ENCODE results near the gene NDUFA5.

NDUFA5 gene

DNA sequence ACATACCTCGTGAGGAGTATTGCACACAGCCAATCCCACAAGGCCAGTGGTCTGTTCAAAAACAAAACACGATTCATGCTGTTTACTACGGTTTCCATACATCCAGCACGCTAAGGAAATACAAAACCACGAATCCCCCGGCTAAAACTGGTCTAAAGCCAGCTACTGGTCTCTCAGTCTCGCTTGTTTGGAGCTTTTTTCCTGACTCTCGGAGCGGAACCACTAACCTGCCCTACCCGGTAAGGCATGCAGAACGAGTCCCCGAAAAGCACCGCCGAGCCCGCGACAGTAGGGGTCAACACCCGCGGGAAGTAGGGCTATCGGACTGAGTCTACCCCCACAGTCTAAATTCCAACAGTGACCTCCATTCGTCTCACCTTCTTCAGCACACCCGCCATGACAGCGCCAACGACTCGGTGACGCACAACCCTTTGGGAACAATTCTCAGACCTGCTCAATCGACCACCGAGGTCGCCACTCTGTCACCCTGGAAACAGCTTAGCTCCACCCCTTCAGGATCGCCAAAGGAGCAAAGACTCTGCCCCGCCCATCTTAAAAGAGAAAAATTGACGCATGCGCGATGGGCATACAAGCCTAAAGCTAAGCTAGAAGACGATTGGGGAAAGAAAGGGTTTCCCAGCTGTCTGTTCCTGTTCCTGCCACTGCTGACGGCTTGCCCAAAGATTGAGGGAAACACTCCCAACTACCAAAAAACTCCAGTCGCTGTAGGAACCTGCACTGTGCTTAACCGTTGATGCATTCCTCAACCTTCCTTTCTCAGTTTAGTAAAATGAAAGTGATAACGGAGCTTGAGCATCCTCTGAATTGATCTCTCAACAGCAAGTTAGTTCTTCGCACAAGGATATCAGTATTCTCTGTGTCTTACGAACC is at the start of gene NDUFA5:
NDUFA5 (minus strand) TSS at position 421 of the 891 bp plus-strand sequence; CDS start at position 398, 23 bp downstream.
- DNase-seq (ENCODE audit: low read depth): peak; percentile 88

DNA sequence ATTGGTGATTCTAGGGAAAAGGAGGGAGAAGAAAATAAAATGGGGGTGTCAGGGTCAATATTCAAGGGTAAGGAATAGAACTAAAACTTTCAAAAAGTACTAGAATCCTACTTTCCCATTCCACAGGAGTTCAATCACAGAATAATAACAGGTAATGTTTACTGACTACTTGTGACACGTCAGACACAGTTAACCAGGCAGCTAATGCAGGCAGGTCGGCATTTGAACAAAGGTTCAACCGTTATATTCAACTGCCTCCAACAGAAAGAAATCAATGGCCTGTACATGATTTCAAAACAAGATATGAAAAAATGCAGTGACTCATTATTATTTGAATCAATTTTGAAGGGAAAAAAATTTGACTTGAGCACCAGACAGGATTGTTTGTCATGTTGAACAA is 47.1 kb upstream of the NDUFA5 start:
- DNase-seq (ENCODE audit: low read depth): no peak

GRCh38 chr7:123602648-123603047 is 45.0 kb upstream of the NDUFA5 start:
- DNase-seq (ENCODE audit: low read depth): no peak

DNA sequence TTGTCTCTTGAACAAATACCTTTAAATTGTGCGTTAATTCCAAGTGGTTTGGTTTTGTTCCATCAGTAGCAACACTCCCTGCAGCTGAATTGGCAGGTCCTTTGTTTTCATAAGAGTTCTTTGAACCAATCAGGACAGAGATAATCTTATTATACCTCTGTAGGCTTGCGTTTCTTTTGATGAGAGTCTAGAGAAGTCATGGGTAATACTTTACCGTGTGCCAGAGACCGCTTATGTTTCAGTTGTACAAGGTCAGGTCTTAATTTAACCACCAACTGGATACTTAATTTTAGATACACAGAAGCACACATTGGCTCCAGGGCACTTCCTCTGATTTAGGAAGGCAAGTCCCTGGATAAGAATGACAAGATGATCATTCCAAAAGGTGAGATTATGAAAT is 43.9 kb upstream of the NDUFA5 start, which contains the start of gene ASB15:
ASB15 (plus strand) TSS at position 292 of the 400 bp plus-strand sequence. CDS start 12,682 bp downstream, outside the sequence.
- no peak for DNase-seq (ENCODE audit: low read depth)

GRCh38 chr7:123600876-123601275 is 43.3 kb upstream of the NDUFA5 start:
- no peak for DNase-seq (ENCODE audit: low read depth)

GRCh38 chr7:123599766-123600165 is 42.1 kb upstream of the NDUFA5 start:
- no peak for DNase-seq (ENCODE audit: low read depth)

DNA sequence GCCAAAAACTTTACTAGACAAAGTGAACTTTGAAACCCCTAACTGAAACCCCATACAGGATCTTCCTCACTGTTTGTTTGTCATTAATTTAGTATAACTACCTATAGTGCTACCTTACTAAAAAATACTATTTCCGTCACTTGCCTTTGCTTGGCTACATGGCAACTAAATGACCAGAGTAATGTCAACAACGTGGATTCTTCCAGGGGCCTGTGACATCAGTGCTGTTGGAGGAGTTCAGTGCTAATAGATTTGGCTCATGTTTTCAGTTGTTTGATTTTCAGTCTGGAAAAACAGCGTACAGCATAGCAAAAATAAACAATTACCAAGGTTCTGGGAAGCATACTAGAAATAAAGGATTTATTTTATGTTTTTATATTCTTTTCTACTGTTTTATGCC is 41.0 kb upstream of the NDUFA5 start:
- DNase-seq (ENCODE audit: low read depth): no peak

DNA sequence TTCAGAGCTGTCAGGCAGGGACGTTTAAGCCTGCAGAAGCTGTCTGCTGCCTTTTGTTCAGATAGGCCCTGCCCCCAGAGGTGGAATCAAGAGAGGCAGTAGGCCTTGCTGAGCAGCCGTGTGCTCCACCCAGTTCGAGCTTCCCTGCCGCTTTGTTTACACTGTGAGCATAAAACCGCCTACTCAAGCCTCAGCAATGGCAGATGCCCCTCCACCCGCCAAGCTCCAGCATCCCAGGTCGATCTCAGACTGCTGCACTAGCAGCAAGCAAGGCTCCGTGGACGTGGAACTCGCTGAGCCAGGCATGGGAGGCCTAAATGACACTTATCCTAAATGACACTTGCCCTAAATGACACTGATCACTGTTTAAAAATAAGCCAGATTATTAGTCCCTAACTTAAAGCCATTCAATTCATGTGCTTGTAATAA is 37.2 kb upstream of the NDUFA5 start:
- DNase-seq (ENCODE audit: low read depth): no peak

DNA sequence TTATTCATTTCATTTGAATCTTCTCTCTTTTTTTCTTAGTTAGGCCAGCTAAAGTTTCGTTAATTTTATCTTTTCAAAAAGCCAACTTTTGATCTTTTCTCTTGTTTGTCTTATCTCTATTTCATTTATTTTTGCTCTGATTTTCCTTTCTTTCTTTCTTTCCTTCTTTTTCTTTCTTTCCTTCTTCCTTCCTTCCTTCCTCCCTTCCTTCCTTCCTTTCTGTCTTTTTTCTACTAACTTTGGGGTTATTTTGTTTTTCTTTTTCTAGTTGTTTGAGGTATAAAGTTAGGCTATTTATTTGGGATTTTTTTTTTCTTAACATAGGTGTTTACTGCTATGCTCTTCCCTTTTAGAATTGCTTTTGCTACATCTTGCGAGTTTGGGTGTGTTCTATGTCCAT is 30.8 kb upstream of the NDUFA5 start:
- no peak for DNase-seq (ENCODE audit: low read depth)

- no peak for DNase-seq (ENCODE audit: low read depth)
These were observed 26.2 kb upstream of the NDUFA5 start for GRCh38 chr7:123583821-123584220.

GRCh38 chr7:123581162-123581459 is 23.5 kb upstream of the NDUFA5 start:
- no peak for DNase-seq (ENCODE audit: low read depth)

- DNase-seq (ENCODE audit: low read depth): no peak
These were observed 23.0 kb upstream of the NDUFA5 start for GRCh38 chr7:123580406-123581161.

DNA sequence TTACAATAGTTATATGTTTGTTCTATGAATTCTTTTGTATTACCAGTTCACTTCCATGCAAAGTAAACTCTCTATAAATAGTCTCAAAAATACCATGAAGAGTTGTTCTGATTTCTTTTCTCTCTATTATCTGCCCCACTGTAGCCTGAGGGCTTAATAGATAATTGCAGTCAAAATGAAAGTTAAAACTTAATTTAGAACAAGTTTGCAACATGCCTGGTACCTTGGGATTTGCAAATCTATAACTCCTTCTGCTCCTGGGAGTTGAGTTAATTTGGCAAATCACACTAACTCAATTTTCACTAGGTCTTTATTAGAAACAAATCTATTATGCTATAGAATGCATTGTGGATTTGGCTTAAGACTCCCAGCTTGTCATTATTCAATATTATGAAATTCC is 21.8 kb upstream of the NDUFA5 start:
- DNase-seq (ENCODE audit: low read depth): no peak

- no peak for DNase-seq (ENCODE audit: low read depth)
These were observed 16.4 kb upstream of the NDUFA5 start for GRCh38 chr7:123573896-123574467.

DNA sequence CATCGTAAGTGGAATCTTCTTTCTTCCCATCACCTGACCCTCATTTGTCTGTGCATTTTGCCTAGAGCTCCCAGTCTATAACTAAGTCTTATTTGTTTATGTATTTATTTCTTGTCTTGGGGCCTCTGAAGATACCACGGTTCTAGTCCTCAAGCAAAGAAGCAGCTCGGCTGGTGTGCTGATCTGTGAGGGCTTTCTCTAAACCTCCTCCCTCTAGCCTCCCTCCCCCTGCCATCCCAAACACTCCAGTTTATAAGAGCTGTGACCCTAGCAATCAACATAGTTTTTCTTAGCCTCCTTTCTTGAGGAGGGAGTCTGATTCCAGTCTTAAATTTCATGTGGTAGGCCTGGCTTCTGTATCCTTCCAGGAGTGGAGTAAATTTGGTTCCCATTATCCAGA is 15.7 kb upstream of the NDUFA5 start:
- no peak for DNase-seq (ENCODE audit: low read depth)

GRCh38 chr7:123571684-123572083 is 14.1 kb upstream of the NDUFA5 start:
- DNase-seq (ENCODE audit: low read depth): no peak

GRCh38 chr7:123571187-123571586 is 13.6 kb upstream of the NDUFA5 start:
- DNase-seq (ENCODE audit: low read depth): no peak

- no peak for DNase-seq (ENCODE audit: low read depth)
These were observed 13.0 kb upstream of the NDUFA5 start for GRCh38 chr7:123570390-123571182.

DNA sequence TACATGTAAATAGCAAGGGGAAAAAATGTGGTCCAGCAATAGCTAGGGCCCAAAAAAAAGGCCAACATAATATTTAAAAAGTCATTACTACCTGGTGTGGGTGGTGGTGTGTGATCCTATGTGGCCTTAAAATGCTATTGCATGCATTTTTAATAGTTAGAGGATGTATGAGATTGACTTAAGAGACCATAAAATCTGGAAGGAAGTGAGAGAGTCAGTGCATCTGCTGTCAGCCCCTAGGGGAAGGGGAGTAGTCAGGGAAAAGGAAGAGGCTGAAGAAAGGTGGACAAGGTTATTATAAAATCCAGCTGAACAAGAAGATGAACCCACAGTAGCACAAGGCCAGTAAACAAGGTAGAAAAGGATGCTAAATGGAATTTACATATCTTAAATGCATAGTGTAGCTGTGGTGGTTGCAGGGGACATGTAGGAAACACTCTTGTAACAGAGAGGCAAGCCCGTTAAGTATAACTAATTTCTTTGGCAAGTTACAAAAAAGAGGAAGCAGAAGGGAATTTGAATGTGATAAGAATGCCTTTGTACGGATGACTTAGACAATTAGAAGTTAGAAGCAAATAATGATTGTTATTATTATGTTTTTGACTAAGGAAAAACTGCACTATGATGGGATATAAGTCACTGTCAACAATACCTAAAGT is 11.9 kb upstream of the NDUFA5 start:
- DNase-seq (ENCODE audit: low read depth): no peak

DNA sequence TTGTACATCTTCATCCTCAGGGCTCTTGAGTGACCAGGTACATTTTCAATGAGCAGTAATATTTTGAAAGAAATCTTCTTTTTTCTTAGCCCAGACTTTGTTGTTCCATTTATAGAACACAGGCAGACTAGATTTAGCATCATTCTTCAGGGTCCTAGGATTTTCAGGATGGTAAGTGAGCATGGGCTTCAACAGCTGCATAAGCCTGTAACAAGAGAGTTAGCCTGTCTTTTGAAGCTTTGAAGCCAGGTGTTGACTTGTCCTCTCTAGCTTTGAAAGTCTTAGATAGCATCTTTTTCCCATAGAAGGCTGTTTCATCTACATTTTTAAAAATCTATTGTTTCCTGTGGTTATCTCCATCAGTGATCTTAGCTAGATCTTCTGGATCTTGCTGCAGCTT is 4.5 kb upstream of the NDUFA5 start:
- DNase-seq (ENCODE audit: low read depth): no peak

DNA sequence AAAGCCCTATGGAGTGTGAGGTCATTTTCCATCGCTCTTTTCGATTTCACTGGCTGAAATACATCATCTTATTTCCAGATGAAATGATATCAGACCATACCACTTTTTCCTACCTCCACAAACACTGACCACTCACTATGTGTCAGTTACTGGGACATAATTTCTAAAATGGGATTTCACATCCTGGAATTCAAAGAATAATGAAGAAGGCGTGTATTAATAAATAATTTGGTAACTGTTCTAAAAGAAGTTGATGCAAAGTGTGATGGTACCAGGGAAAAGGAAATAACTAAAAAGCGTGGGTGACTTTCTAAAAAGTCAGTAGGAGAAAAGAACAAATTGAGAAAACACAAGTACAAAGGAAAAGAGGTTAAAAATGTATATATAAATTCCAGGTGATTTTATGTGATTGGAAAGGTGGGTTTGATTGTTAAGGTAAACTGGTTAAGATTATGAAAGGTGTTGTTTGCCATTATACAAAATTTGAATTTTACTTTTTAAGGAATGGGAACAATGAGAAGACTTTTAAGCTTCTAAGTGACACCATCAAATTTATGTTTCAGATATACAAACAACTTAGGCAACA is 764 bp upstream of the NDUFA5 start:
- no peak for DNase-seq (ENCODE audit: low read depth)
